Duodenal mucosa (tissue), 2 donors: ENCODE data around the gene SLC26A11.
"Not testable (repeated sequence)": the region's sequence is repeated elsewhere in the genome, so short reads cannot be mapped to it uniquely, and the experiment has no call there.

Source experiments
- H3K27ac ChIP-seq: one replicate; pipeline ENCODE4 v1.7.0; 2013; ENCODE audit warnings: low read depth, low read length
- H3K27me3 ChIP-seq, 2 donors: one replicate each; pipeline ENCODE4 v1.7.0; 2013; ENCODE audit warnings: low read length in 2 of 2, control low read depth in 1 of 2; ENCODE audit not compliant: insufficient read depth in 2 of 2, control insufficient read depth in 1 of 2
- H3K36me3 ChIP-seq, 2 donors: one replicate each; pipeline ENCODE4 v1.7.0; 2013; ENCODE audit warnings: low read length in 2 of 2, control low read depth in 1 of 2; ENCODE audit not compliant: insufficient read depth in 2 of 2, control insufficient read depth in 1 of 2
- H3K4me1 ChIP-seq, 2 donors: one replicate each; pipeline ENCODE4 v1.7.0; 2013; ENCODE audit warnings: low read length in 2 of 2, control low read depth in 1 of 2; ENCODE audit not compliant: insufficient read depth in 2 of 2, control insufficient read depth in 1 of 2
- H3K4me3 ChIP-seq, 2 donors: one replicate each; pipeline ENCODE4 v1.7.0; 2013; ENCODE audit warnings: low read length in 2 of 2, low read depth in 1 of 2
- H3K9ac ChIP-seq, 2 donors: one replicate each; pipeline ENCODE4 v1.7.0; 2013; ENCODE audit warnings: low read length in 2 of 2, low read depth in 1 of 2
- H3K9me3 ChIP-seq, 2 donors: one replicate each; pipeline ENCODE4 v1.7.0; 2013; ENCODE audit warnings: low read length in 2 of 2, control low read depth in 1 of 2; ENCODE audit not compliant: control insufficient read depth in 1 of 2

SLC26A11 gene

DNA sequence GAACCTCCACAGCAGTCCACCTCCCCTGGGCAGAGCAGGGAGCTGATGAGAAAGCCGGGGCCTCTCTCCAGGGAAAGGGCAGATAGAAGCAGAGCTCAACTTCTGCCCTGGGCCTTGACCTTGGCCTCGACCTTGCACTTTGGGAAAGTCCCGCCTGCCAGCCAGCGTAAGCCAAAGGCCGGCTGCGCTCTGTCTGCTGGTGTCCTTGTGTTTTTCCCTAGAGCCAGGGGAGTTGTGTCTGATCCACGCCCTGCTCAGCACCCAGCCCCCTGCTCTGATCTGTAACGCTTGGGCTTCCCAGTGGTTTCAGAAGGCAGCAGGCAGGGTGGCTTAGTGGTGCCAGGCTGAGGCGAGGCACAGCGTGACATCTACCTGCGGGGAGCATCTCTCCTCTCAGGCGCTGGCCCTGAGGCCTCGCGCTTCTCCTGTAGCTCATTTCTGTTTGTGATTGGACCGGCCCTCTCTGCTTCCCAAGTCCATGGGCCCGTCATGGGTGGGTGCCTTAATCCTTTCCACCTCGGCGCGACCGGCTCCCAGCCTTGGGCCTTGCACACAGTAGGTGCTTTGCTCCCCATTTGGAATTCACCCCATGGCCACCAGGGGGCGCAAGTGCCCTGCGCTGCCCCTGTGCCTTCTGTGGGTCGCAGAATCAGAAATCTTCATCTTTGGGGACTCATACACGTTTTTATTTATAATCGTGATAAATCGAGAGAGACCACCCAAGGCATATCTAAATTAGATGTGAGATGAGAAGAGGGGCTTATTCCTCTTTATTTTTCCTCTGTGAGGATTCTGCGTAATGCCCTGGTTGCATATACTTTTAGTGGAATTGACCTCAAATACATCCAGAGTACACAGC lies 24.3 kb upstream of the SLC26A11 start:
- Histone ChIP-seq H3K36me3 (no peaks in the 10 kb centered on the region), H3K9me3 (no peaks in the 10 kb centered on the region), H3K27me3 (no peaks in the 10 kb centered on the region), H3K4me3 (no peak overlapping the region), H3K9ac (no peak overlapping the region), H3K27ac (no peak overlapping the region), H3K4me1 (no peaks in the 10 kb centered on the region)

DNA sequence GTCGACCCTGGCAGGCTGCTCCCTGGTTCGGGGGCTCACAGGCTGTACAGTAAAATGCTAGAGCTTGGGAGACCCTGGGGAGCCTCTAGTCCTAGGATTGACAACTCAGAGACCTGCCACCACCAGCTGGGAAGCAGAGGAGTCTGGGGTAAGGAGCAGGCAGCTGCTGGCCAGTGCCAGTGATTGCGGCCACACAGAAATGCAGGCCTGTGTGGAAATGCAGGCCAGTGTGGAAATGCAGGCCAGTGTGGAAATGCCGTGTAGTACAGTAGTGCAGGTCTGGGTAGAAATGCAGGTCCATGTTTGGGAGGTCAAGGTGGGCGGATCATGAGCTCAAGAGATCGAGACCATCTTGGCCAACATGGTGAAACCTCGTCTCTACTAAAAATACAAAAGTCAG lies 23.6 kb upstream of the SLC26A11 start:
- Histone ChIP-seq H3K4me3 (no peak overlapping the region), H3K9me3 (no peaks in the 10 kb centered on the region), H3K36me3 (no peaks in the 10 kb centered on the region), H3K9ac (no peak overlapping the region), H3K27ac (no peak overlapping the region), H3K4me1 (no peaks in the 10 kb centered on the region), H3K27me3 (no peaks in the 10 kb centered on the region)

DNA sequence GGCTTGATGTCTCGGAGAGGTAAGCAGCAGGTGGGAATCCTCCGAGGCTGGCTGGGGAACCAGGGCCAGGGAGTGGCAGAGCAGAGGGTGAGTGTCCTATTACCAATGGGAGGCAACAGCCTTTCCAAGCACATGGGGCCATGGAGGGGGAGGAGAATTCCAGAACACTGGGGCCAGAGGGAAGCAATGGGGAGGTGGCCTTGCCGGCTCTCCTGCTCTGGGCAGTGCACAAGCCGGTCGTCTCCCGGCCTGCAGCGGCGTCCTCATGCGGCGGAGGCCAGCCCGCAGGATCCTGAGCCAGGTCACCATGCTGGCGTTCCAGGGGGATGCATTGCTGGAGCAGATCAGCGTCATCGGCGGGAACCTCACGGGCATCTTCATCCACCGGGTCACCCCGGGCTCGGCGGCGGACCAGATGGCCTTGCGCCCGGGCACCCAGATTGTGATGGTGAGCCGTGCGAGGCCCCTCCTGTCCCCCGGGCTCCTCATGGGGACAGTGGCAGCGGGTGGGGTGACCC lies 22.0 kb upstream of the SLC26A11 start:
- H3K36me3 ChIP-seq, result no peaks in the 10 kb centered on the region
- no peaks in the 10 kb centered on the region for H3K27me3 ChIP-seq
- H3K4me1 ChIP-seq, result no peaks in the 10 kb centered on the region
- no peak overlapping the region for H3K4me3 ChIP-seq
- no peak overlapping the region for H3K9ac ChIP-seq
- H3K27ac ChIP-seq, result no peak overlapping the region
- H3K9me3 ChIP-seq, result no peaks in the 10 kb centered on the region

DNA sequence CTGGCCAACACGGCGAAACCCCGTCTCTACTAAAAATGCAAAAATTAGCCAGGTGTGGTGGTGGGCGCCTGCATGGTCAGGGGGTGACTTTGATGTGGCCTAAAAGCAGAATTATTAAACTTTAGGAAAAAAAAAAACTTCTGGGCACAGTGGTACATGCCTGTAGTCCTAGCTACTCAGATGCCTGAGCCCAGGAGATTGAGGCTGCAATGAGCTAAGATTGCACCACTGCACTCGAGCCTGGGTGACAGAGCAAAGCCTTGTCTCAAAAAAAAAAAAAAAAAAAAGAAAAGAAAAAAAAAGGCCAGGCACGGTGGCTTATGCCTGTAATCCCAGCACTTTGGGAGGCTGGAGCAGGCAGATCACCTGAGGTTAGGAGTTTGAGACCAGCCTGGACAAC lies 20.9 kb upstream of the SLC26A11 start:
- not testable (repeated sequence) for H3K9ac ChIP-seq, H3K4me1 ChIP-seq

DNA sequence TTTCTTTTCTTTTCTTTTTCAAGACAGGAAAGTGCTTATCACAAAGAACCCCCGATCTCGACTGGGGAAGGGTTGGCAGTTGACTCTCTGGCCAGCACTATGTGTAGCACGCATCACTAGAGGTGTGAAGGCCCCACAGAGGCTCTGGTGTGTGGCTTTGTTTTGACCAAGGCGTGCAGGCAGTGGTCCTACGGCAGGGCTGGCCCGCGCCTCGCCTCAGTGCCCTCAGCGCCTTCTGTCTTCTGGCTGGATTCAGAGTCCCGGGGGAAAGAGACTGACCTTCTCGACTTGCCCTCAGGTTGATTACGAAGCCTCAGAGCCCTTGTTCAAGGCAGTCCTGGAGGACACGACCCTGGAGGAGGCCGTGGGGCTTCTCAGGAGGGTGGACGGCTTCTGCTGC lies 18.8 kb upstream of the SLC26A11 start:
- H3K27ac ChIP-seq, result no peak overlapping the region
- H3K27me3 ChIP-seq, result no peaks in the 10 kb centered on the region
- H3K9me3 ChIP-seq, result no peaks in the 10 kb centered on the region
- H3K36me3 ChIP-seq, result peaks cover 0 to 2% of the 10 kb centered on the region in 2 donors
- H3K4me3 ChIP-seq, result no peak overlapping the region
- no peaks in the 10 kb centered on the region for H3K4me1 ChIP-seq
- no peak overlapping the region for H3K9ac ChIP-seq

More for the DNA sequence above, 20.9 kb upstream of the SLC26A11 start:
- not testable (repeated sequence) for H3K27me3 ChIP-seq, H3K4me3 ChIP-seq, H3K9me3 ChIP-seq, H3K36me3 ChIP-seq, H3K27ac ChIP-seq

DNA sequence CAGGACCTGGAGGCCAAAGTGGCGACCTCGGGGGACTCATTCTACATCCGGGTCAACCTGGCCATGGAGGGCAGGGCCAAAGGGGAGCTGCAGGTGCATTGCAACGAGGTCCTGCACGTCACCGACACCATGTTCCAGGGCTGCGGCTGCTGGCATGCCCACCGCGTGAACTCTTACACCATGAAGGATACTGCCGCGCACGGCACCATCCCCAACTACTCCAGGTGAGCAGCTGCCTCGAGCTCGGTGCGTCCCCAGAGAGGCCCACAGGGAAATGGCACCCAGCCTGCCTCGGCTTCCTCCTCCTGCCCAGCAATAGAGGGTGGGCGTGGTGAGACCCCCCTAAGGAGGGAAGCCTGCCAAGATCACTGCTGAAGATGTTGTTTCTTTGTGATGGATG lies 18.0 kb upstream of the SLC26A11 start:
- no peaks in the 10 kb centered on the region for H3K4me1 ChIP-seq
- H3K9ac ChIP-seq, result no peak overlapping the region

DNA sequence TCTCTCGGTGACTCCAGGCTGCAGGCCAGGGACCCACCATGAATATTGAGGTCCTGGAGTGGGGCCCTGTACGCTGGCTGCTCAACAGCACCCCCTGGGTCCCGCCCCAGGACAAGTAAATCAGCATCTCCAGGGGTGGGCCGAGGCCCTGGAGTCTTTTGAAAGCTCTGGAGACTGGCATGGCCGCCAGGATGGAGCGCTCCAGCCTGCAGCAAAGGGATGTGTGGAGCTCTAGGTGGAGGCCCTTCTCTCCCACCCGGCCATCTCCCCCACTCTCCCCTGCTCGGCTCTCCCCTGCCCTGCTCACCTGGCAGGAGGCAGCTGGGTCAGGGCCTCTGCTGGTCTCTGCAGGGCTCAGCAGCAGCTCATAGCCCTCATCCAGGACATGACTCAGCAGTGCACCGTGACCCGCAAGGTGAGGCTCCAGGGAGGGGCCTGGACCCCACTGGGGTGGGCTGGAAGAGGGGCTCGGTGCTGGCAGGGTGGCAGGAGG lies 16.7 kb upstream of the SLC26A11 start:
- H3K36me3 ChIP-seq, result peaks cover 2 to 4% of the 10 kb centered on the region in 2 donors
- H3K27me3 ChIP-seq, result no peaks in the 10 kb centered on the region
- H3K9me3 ChIP-seq, result no peaks in the 10 kb centered on the region
- no peak overlapping the region for H3K27ac ChIP-seq
- no peaks in the 10 kb centered on the region for H3K4me1 ChIP-seq
- H3K9ac ChIP-seq, result no peak overlapping the region
- no peak overlapping the region for H3K4me3 ChIP-seq

More for the DNA sequence above, 18.0 kb upstream of the SLC26A11 start:
- peaks cover 0 to 2% of the 10 kb centered on the region in 2 donors for H3K36me3 ChIP-seq
- H3K27me3 ChIP-seq, result no peaks in the 10 kb centered on the region
- no peaks in the 10 kb centered on the region for H3K9me3 ChIP-seq
- no peak overlapping the region for H3K4me3 ChIP-seq
- H3K27ac ChIP-seq, result no peak overlapping the region

DNA sequence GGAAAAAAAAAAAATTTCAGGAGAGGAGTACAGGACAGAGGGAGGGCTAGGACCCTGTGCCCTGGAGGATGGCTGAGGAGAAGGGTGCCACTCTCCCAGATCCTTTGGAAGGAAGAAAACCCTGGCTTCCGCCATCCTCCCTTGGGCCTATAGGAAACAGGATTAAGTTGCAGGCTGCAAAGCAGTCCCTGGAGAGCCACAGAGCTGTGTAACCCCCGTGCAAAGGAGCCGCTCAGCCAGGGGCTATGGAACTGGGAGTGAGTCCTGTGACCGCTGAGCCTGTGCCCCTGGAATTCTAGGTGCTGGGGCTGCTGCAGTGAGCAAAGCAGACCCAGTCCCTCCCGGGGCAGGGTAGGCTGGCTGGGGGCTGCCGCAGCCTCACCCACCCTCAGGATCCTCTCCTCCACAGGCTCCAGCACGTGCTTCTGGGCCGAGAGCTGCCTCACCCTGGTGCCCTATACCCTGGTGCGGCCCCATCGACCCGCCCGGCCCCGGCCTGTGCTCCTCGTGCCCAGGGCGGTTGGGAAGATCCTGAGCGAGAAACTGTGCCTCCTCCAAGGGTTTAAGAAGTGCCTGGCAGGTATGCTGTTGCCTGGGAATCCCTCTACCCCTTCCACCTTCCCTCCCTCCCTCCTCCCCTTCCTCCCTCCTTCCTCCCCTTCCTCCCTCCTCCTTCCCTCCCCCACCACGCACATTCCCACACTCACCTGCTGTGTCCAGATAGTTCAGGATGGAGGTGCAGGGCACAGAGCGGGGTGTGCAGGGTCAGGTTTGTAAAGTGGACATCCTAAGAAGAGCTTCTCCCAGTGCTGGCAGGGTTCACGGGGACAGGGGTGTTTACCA lies 15.4 kb upstream of the SLC26A11 start:
- H3K4me3 ChIP-seq, result no peak overlapping the region
- no peaks in the 10 kb centered on the region for H3K9me3 ChIP-seq
- H3K4me1 ChIP-seq, result no peaks in the 10 kb centered on the region
- no peak overlapping the region for H3K9ac ChIP-seq
- H3K36me3 ChIP-seq, result peaks cover 6 to 15% of the 10 kb centered on the region in 2 donors
- H3K27me3 ChIP-seq, result no peaks in the 10 kb centered on the region
- H3K27ac ChIP-seq, result no peak overlapping the region

DNA sequence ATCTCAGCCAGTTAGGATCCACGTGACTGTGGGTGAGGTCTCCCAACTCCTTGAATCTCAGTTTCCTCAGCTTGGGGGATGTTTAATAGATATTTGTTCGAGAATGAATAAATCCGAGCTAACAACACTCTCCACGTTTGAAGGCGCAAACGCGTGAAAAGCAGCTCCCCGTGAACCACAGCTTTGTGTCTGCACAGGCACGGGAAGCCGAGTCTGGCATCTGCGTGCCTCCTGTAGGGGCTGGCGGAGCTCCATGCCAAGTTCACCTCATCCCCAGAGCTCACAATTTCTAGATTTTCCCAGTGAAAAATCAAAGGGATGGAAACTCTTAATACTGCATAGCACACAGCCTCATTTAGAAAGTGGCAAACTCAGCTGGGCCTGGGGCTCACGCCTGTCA lies 14.4 kb upstream of the SLC26A11 start:
- no peaks in the 10 kb centered on the region for H3K4me1 ChIP-seq
- no peak overlapping the region for H3K4me3 ChIP-seq
- no peaks in the 10 kb centered on the region for H3K9me3 ChIP-seq
- peaks cover 15 to 25% of the 10 kb centered on the region in 2 donors for H3K36me3 ChIP-seq
- H3K27ac ChIP-seq, result no peak overlapping the region
- no peaks in the 10 kb centered on the region for H3K27me3 ChIP-seq
- no peak overlapping the region for H3K9ac ChIP-seq

DNA sequence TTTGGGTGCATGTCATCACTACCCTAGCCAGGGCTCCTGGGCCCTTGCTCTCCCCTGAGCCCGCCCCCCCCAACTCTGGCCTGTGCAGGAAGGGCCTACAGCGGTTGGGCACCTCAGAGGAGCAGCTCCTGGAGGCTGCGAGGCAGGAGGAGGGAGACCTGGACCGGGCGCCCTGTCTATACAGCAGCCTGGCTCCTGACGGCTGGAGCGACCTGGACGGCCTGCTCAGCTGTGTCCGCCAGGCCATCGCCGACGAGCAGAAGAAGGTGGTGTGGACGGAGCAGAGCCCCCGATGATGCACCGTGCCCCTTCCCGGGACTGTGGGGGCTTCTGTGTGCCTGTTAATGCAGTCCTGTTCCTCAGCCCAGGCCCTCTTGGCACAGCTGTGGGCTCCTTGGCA lies 12.2 kb upstream of the SLC26A11 start:
- Histone ChIP-seq H3K27ac (no peak overlapping the region), H3K27me3 (no peaks in the 10 kb centered on the region), H3K36me3 (peaks cover 25 to 46% of the 10 kb centered on the region in 2 donors), H3K4me1 (no peaks in the 10 kb centered on the region), H3K4me3 (no peak overlapping the region), H3K9me3 (no peaks in the 10 kb centered on the region), H3K9ac (no peak overlapping the region)
